Measurements from ENCODE around the gene FAM50A.
A peak's percentile ranks its signal among the peaks of the same experiment; 100 is the strongest.

The FAM50A gene

GRCh38 chrX:154428176-154429171, 15.5 kb upstream of the FAM50A start, which contains the start of gene ATP6AP1:
TSS of gene ATP6AP1 (plus strand) at chrX:154428677. CDS start at chrX:154428693, 16 bp downstream.
- Histone ChIP-seq H3K27me3 (replicated peaks in 2 of 5; ENCODE audit: control insufficient read depth in 4 of 5, insufficient read depth in 5 of 5, low read length in 4 of 5) (peaks cover 0 to 4% (median 0%) of the 10 kb centered on the region in 5 experiments), H3K36me3 (ENCODE audit: control insufficient read depth in 4 of 4, insufficient read depth in 4 of 4, low read length in 3 of 4) (peaks cover 3 to 19% (median 9%) of the 10 kb centered on the region in 4 experiments), H3K4me3 (ENCODE audit: control insufficient read depth in 1 of 7, extremely low read depth in 1 of 7, insufficient read depth in 4 of 7, low read depth in 2 of 7, low read length in 6 of 7) (peak within 1 kb of the TSS; percentile 49 to 84 (median 70)), H3K4me1 (ENCODE audit: control extremely low read depth in 1 of 4, control insufficient read depth in 4 of 4, insufficient read depth in 4 of 4, low read length in 3 of 4) (peaks cover 0 to 47% (median 42%) of the 10 kb centered on the region in 4 experiments), H3K9me3 (ENCODE audit: control extremely low read depth in 1 of 5, control insufficient read depth in 4 of 5, insufficient read depth in 2 of 5, low read depth in 1 of 5, low read length in 4 of 5) (no peaks in the 10 kb centered on the region), H3K27ac (ENCODE audit: insufficient read depth in 1 of 2, low read depth in 1 of 2, low read length in 2 of 2, poor library complexity in 1 of 2, severe bottlenecking in 2 of 2) (peak within 1 kb of the TSS in 1 of 2 experiments; percentile 74)
- WGBS (ENCODE audit: insufficient coverage), result 33% methylated on average over 86 of the region's 87 CpGs
- ChIA-PET POLR2A (interaction anchor here (0.7 to 1.1 kb wide), 2 partner anchors 16 to 30 kb away, joined by 3 read pairs; no protein-coding TSS in a partner anchor), CTCF (interaction anchor here (0.8 to 2.7 kb wide), 4 partner anchors 8 to 26 kb away, joined by 3 to 12 read pairs (median 3); partner anchors contain the start of genes DNASE1L1 and TAFAZZIN)
- DNase-seq, result peak; percentile 89 to 94 (median 93)

GRCh38 chrX:154429711-154430110, 14.2 kb upstream of the FAM50A start:
- peaks cover 0 to 40% (median 34%) of the 10 kb centered on the region in 4 experiments for H3K4me1 ChIP-seq (ENCODE audit: control extremely low read depth in 1 of 4, control insufficient read depth in 4 of 4, insufficient read depth in 4 of 4, low read length in 3 of 4)
- WGBS (ENCODE audit: insufficient coverage), result 100% methylated on average over 2 of the region's 2 CpGs
- no peaks in the 10 kb centered on the region for H3K9me3 ChIP-seq (ENCODE audit: control extremely low read depth in 1 of 5, control insufficient read depth in 4 of 5, insufficient read depth in 2 of 5, low read depth in 1 of 5, low read length in 4 of 5)
- H3K36me3 ChIP-seq (ENCODE audit: control insufficient read depth in 4 of 4, insufficient read depth in 4 of 4, low read length in 3 of 4), result peaks cover 8 to 31% (median 17%) of the 10 kb centered on the region in 4 experiments
- CTCF ChIA-PET, result interaction anchor here (0.8 to 1.8 kb wide), 2 partner anchors 12 to 30 kb away, joined by 3 to 4 read pairs; no protein-coding TSS in a partner anchor
- H3K4me3 ChIP-seq (ENCODE audit: control insufficient read depth in 1 of 7, extremely low read depth in 1 of 7, insufficient read depth in 4 of 7, low read depth in 2 of 7, low read length in 6 of 7), result peak overlapping the region in 4 of 7 experiments; percentile 70 to 84 (median 76)
- H3K27me3 ChIP-seq (replicated peaks in 2 of 5; ENCODE audit: control insufficient read depth in 4 of 5, insufficient read depth in 5 of 5, low read length in 4 of 5), result peaks cover 0 to 4% (median 0%) of the 10 kb centered on the region in 5 experiments
- no peak overlapping the region for H3K27ac ChIP-seq (ENCODE audit: insufficient read depth in 1 of 2, low read depth in 1 of 2, low read length in 2 of 2, poor library complexity in 1 of 2, severe bottlenecking in 2 of 2)
- DNase-seq, result no peak
- POLR2A ChIA-PET, result no interaction called here

- Histone ChIP-seq H3K4me3 (ENCODE audit: control insufficient read depth in 1 of 7, extremely low read depth in 1 of 7, insufficient read depth in 4 of 7, low read depth in 2 of 7, low read length in 6 of 7) (peak overlapping the region in 3 of 7 experiments; percentile 9 to 43 (median 30)), H3K4me1 (ENCODE audit: control extremely low read depth in 1 of 4, control insufficient read depth in 4 of 4, insufficient read depth in 4 of 4, low read length in 3 of 4) (peaks cover 0 to 40% (median 34%) of the 10 kb centered on the region in 4 experiments), H3K27ac (ENCODE audit: insufficient read depth in 1 of 2, low read depth in 1 of 2, low read length in 2 of 2, poor library complexity in 1 of 2, severe bottlenecking in 2 of 2) (peak overlapping the region in 1 of 2 experiments; percentile 43), H3K36me3 (ENCODE audit: control insufficient read depth in 4 of 4, insufficient read depth in 4 of 4, low read length in 3 of 4) (peaks cover 8 to 35% (median 21%) of the 10 kb centered on the region in 4 experiments), H3K27me3 (replicated peaks in 2 of 5; ENCODE audit: control insufficient read depth in 4 of 5, insufficient read depth in 5 of 5, low read length in 4 of 5) (peaks cover 0 to 4% (median 0%) of the 10 kb centered on the region in 5 experiments), H3K9me3 (ENCODE audit: control extremely low read depth in 1 of 5, control insufficient read depth in 4 of 5, insufficient read depth in 2 of 5, low read depth in 1 of 5, low read length in 4 of 5) (no peaks in the 10 kb centered on the region)
- ChIA-PET POLR2A (no interaction called here), CTCF (interaction anchor here (1.1 to 1.8 kb wide), 2 partner anchors 11 to 32 kb away, joined by 3 to 4 read pairs; partner anchors contain the start of gene RPL10)
- WGBS (ENCODE audit: insufficient coverage), result 48% methylated on average over 6 of the region's 6 CpGs
- peak in 2 of 3 donors; percentile 24 to 44 for DNase-seq
Observed at GRCh38 chrX:154430479-154430878, 13.5 kb upstream of the FAM50A start.

GRCh38 chrX:154430916-154431315, 13.0 kb upstream of the FAM50A start:
- H3K9me3 ChIP-seq (ENCODE audit: control extremely low read depth in 1 of 5, control insufficient read depth in 4 of 5, insufficient read depth in 2 of 5, low read depth in 1 of 5, low read length in 4 of 5), result peaks cover 0 to under 1% (median 0%) of the 10 kb centered on the region in 5 experiments
- peaks cover 8 to 39% (median 23%) of the 10 kb centered on the region in 4 experiments for H3K36me3 ChIP-seq (ENCODE audit: control insufficient read depth in 4 of 4, insufficient read depth in 4 of 4, low read length in 3 of 4)
- peak overlapping the region in 3 of 7 experiments; percentile 9 to 43 (median 30) for H3K4me3 ChIP-seq (ENCODE audit: control insufficient read depth in 1 of 7, extremely low read depth in 1 of 7, insufficient read depth in 4 of 7, low read depth in 2 of 7, low read length in 6 of 7)
- H3K27ac ChIP-seq (ENCODE audit: insufficient read depth in 1 of 2, low read depth in 1 of 2, low read length in 2 of 2, poor library complexity in 1 of 2, severe bottlenecking in 2 of 2), result peak overlapping the region in 1 of 2 experiments; percentile 43
- ChIA-PET CTCF (interaction anchor here (0.6 to 1.8 kb wide), 5 partner anchors 9 to 59 kb away, joined by 3 to 4 read pairs (median 3); partner anchors contain the start of genes RPL10 and SLC10A3), POLR2A (interaction anchor here (0.7 to 0.8 kb wide), 2 partner anchors 10 to 99 kb away, joined by 3 read pairs; no protein-coding TSS in a partner anchor)
- 45% methylated on average over 7 of the region's 7 CpGs for WGBS (ENCODE audit: insufficient coverage)
- peaks cover 0 to 40% (median 35%) of the 10 kb centered on the region in 4 experiments for H3K4me1 ChIP-seq (ENCODE audit: control extremely low read depth in 1 of 4, control insufficient read depth in 4 of 4, insufficient read depth in 4 of 4, low read length in 3 of 4)
- no peak for DNase-seq
- peaks cover 0 to 4% (median 0%) of the 10 kb centered on the region in 5 experiments for H3K27me3 ChIP-seq (replicated peaks in 2 of 5; ENCODE audit: control insufficient read depth in 4 of 5, insufficient read depth in 5 of 5, low read length in 4 of 5)

GRCh38 chrX:154431341-154431740, 12.6 kb upstream of the FAM50A start:
- Histone ChIP-seq H3K4me1 (ENCODE audit: control extremely low read depth in 1 of 4, control insufficient read depth in 4 of 4, insufficient read depth in 4 of 4, low read length in 3 of 4) (peaks cover 0 to 42% (median 36%) of the 10 kb centered on the region in 4 experiments), H3K9me3 (ENCODE audit: control extremely low read depth in 1 of 5, control insufficient read depth in 4 of 5, insufficient read depth in 2 of 5, low read depth in 1 of 5, low read length in 4 of 5) (peaks cover 0 to 4% (median 0%) of the 10 kb centered on the region in 5 experiments), H3K4me3 (ENCODE audit: control insufficient read depth in 1 of 7, extremely low read depth in 1 of 7, insufficient read depth in 4 of 7, low read depth in 2 of 7, low read length in 6 of 7) (peak overlapping the region in 3 of 7 experiments; percentile 0 to 30 (median 5)), H3K27me3 (replicated peaks in 2 of 5; ENCODE audit: control insufficient read depth in 4 of 5, insufficient read depth in 5 of 5, low read length in 4 of 5) (peaks cover 0 to 4% (median 0%) of the 10 kb centered on the region in 5 experiments), H3K27ac (ENCODE audit: insufficient read depth in 1 of 2, low read depth in 1 of 2, low read length in 2 of 2, poor library complexity in 1 of 2, severe bottlenecking in 2 of 2) (peak overlapping the region in 1 of 2 experiments; percentile 43), H3K36me3 (ENCODE audit: control insufficient read depth in 4 of 4, insufficient read depth in 4 of 4, low read length in 3 of 4) (peaks cover 8 to 41% (median 23%) of the 10 kb centered on the region in 4 experiments)
- ChIA-PET POLR2A (interaction anchor here (0.7 to 0.8 kb wide), 2 partner anchors 10 to 98 kb away, joined by 3 read pairs; no protein-coding TSS in a partner anchor), CTCF (interaction anchor here (0.6 to 1.8 kb wide), 5 partner anchors 9 to 59 kb away, joined by 3 to 4 read pairs (median 3); partner anchors contain the start of genes RPL10 and SLC10A3)
- peak in 2 of 3 donors; percentile 50 to 55 for DNase-seq
- 30% methylated on average over 2 of the region's 5 CpGs for WGBS (ENCODE audit: insufficient coverage)

- Histone ChIP-seq H3K27me3 (replicated peaks in 2 of 5; ENCODE audit: control insufficient read depth in 4 of 5, insufficient read depth in 5 of 5, low read length in 4 of 5) (peaks cover 0 to 4% (median 0%) of the 10 kb centered on the region in 5 experiments), H3K27ac (ENCODE audit: insufficient read depth in 1 of 2, low read depth in 1 of 2, low read length in 2 of 2, poor library complexity in 1 of 2, severe bottlenecking in 2 of 2) (no peak overlapping the region), H3K4me1 (ENCODE audit: control extremely low read depth in 1 of 4, control insufficient read depth in 4 of 4, insufficient read depth in 4 of 4, low read length in 3 of 4) (peaks cover 0 to 40% (median 35%) of the 10 kb centered on the region in 4 experiments), H3K4me3 (ENCODE audit: control insufficient read depth in 1 of 7, extremely low read depth in 1 of 7, insufficient read depth in 4 of 7, low read depth in 2 of 7, low read length in 6 of 7) (no peak overlapping the region), H3K9me3 (ENCODE audit: control extremely low read depth in 1 of 5, control insufficient read depth in 4 of 5, insufficient read depth in 2 of 5, low read depth in 1 of 5, low read length in 4 of 5) (peaks cover 0 to 6% (median 0%) of the 10 kb centered on the region in 5 experiments), H3K36me3 (ENCODE audit: control insufficient read depth in 4 of 4, insufficient read depth in 4 of 4, low read length in 3 of 4) (peaks cover 8 to 41% (median 23%) of the 10 kb centered on the region in 4 experiments)
- DNase-seq, result no peak
- CTCF ChIA-PET, result interaction anchor here (1.1 kb wide), 1 partner anchor 10 kb away, joined by 3 read pairs; no protein-coding TSS in a partner anchor
- whole genome bisulfite sequencing (ENCODE audit: insufficient coverage), result 92% methylated on average over 4 of the region's 8 CpGs
- POLR2A ChIA-PET, result no interaction called here
Observed at GRCh38 chrX:154432210-154432609, 11.7 kb upstream of the FAM50A start.
